SU-DHL-6 (cell line): ENCODE measurements around the gene ADAMTS17.

Experiments
- CTCF ChIP-seq: fragments of 200-600 bp; sonication (generic); IDR thresholded peaks from one replicate; pipeline ENCODE4 v1.5.1; 2017; ENCODE audit warnings: antibody characterized with exemption, mild to moderate bottlenecking, low read length, moderate library complexity; ENCODE audit not compliant: insufficient read depth, poor library complexity, severe bottlenecking
- EZH2phosphoT487 ChIP-seq: fragments of 200-600 bp; sonication (generic), shearing (Covaris generic); conservative IDR thresholded peaks from 2 replicates; pipeline ENCODE4 v1.6.1; 2018; ENCODE audit warnings: mild to moderate bottlenecking, antibody characterized with exemption, low read length, moderate library complexity, mixed read lengths

GRCh38 chr15:100131321-100132224 lies 210.2 kb downstream of the ADAMTS17 start:
- TF ChIP-seq CTCF (no peak), EZH2phosphoT487 (no peak)
